RWPE2 (cell line): ENCODE measurements around the gene RAB19.
"Not testable (repeated sequence)": the region's sequence is repeated elsewhere in the genome, so short reads cannot be mapped to it uniquely, and the experiment has no call there.

Experiments
- ATAC-seq: fragments of 200-7000 bp; cut with Tn5 transposase; 3 replicates; pipeline ENCODE4 v1.9.1; 2021; ENCODE audit warnings: low read depth
- DNase-seq: peaks from one replicate; pipeline ENCODE4 v3.0.0-alpha.2; 2020; ENCODE audit warnings: low spot score
- H3K27ac ChIP-seq: fragments of 450-650 bp; 2 replicates; pipeline ENCODE4 v1.5.1; 2017; ENCODE audit warnings: mild to moderate bottlenecking; ENCODE audit not compliant: poor library complexity, severe bottlenecking
- H3K27me3 ChIP-seq: fragments of 250-450 bp; sonication (Bioruptor Pico); 2 replicates; pipeline ENCODE4 v1.5.1; 2021; ENCODE audit warnings: mild to moderate bottlenecking, moderate library complexity; ENCODE audit not compliant: insufficient read depth, poor library complexity, severe bottlenecking
- H3K36me3 ChIP-seq: fragments of 250-450 bp; sonication (Bioruptor Pico); 2 replicates; pipeline ENCODE4 v1.5.1; 2020; ENCODE audit warnings: low read depth, mild to moderate bottlenecking, moderate library complexity
- H3K4me1 ChIP-seq: fragments of 250-450 bp; sonication (Bioruptor Pico); 2 replicates; pipeline ENCODE4 v1.5.1; 2021; ENCODE audit warnings: mild to moderate bottlenecking, moderate library complexity; ENCODE audit not compliant: insufficient read depth, poor library complexity, severe bottlenecking
- H3K4me3 ChIP-seq: fragments of 250-450 bp; sonication (Bioruptor Pico); 2 replicates; pipeline ENCODE4 v1.5.1; 2021; ENCODE audit warnings: mild to moderate bottlenecking, moderate library complexity; ENCODE audit not compliant: severe bottlenecking
- H3K9me3 ChIP-seq: fragments of 250-450 bp; sonication (Bioruptor Pico); 2 replicates; pipeline ENCODE4 v1.5.1; 2021; ENCODE audit warnings: mild to moderate bottlenecking, moderate library complexity; ENCODE audit not compliant: severe bottlenecking
- TF ChIP-seq, protein P1 (sequence below): fragments of 450-650 bp; IDR thresholded peaks from one replicate; pipeline ENCODE4 v1.5.1; 2017; ENCODE audit warnings: mild to moderate bottlenecking, moderate library complexity; ENCODE audit not compliant: poor library complexity, severe bottlenecking

RAB19 gene

DNA sequence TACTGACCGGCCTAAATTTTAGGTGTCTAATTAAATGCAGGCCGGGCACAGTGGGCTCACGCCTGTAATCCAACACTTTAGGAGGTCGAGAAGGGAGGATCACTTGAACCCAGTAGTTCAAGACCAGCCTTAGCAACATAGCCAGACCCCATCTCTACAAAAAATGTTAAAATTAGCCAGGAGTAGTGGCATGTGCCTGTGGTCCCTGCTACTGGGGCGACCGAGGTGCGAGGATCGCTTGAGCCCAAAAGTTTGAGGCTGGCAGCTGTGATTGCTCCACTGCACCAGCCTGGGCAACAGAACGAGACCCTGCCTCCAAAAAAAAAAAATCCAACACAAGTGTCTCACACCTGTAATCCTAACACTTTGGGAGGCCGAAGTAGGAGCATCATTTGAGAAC is 5.0 kb upstream of the RAB19 start:
- ATAC-seq (no peak), DNase-seq (no peak)
- TF ChIP-seq, protein P1, sequence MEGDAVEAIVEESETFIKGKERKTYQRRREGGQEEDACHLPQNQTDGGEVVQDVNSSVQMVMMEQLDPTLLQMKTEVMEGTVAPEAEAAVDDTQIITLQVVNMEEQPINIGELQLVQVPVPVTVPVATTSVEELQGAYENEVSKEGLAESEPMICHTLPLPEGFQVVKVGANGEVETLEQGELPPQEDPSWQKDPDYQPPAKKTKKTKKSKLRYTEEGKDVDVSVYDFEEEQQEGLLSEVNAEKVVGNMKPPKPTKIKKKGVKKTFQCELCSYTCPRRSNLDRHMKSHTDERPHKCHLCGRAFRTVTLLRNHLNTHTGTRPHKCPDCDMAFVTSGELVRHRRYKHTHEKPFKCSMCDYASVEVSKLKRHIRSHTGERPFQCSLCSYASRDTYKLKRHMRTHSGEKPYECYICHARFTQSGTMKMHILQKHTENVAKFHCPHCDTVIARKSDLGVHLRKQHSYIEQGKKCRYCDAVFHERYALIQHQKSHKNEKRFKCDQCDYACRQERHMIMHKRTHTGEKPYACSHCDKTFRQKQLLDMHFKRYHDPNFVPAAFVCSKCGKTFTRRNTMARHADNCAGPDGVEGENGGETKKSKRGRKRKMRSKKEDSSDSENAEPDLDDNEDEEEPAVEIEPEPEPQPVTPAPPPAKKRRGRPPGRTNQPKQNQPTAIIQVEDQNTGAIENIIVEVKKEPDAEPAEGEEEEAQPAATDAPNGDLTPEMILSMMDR: no peak
- H3K4me1 ChIP-seq: peaks cover 10% of the 10 kb centered on the region
- H3K27me3 ChIP-seq: no peaks in the 10 kb centered on the region
- H3K27ac ChIP-seq: no peak overlapping the region
- no peaks in the 10 kb centered on the region for H3K9me3 ChIP-seq
- no peak overlapping the region for H3K4me3 ChIP-seq
- H3K36me3 ChIP-seq: no peaks in the 10 kb centered on the region

DNA sequence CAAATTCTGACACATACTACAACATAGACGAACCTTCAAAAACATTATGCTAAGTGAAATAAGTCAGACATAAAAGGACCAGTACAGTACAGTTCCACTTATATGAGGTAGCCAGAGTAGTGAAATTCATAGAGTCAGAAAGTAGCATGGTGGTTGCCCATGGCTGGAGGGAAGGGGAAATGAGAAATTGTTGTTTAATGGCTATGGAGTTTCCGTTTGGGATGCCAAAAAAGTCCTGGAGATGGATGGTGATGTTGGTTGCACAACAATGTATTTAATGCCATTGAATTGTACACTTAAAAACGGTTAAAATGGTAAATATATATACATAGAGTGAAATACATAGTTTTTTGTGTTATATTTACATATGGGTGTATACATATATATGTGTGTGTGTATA is 3.5 kb upstream of the RAB19 start:
- Histone ChIP-seq H3K36me3 (no peaks in the 10 kb centered on the region), H3K4me1 (peaks cover 10% of the 10 kb centered on the region), H3K9me3 (no peaks in the 10 kb centered on the region), H3K27ac (no peak overlapping the region), H3K4me3 (no peak overlapping the region), H3K27me3 (no peaks in the 10 kb centered on the region)
- DNase-seq (no peak), ATAC-seq (no peak)
- TF ChIP-seq, protein P1: no peak

DNA sequence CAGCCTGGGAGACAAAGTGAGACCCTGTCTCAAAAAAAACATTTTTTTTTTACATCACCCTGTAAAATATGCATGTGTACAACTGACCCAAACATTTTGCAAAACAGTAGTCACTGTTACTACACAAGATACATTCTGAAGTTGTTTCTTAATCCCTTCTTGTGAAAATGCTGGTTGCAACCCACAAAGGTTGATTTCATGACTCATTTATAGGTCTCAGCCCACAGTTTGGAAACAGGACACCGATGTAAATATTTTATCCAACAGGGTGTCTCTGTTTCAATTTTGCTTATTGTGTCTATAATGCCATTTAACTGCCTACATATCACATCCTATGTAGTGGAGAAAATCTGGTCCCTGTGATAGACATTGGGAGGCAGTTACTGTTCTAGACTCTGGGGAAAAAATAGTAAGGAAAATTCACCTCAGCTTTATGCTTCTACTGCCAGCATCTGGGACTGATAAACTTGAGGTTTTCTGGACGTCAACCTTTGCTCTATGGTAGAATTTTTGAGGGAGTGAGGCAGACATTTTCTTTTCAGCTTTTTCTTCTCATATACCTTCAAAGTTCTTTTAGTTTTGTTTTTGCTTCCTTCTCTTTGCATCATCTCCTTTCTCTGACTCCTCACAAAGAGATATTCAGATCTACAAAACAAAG is 1.6 kb upstream of the RAB19 start:
- TF ChIP-seq, protein P1: no peak
- ATAC-seq (peak; percentile 35), DNase-seq (no peak)
- H3K4me1 ChIP-seq: peaks cover 2% of the 10 kb centered on the region
- H3K27me3 ChIP-seq: no peaks in the 10 kb centered on the region
- no peaks in the 10 kb centered on the region for H3K36me3 ChIP-seq
- H3K4me3 ChIP-seq: no peak overlapping the region
- no peaks in the 10 kb centered on the region for H3K9me3 ChIP-seq
- H3K27ac ChIP-seq: no peak overlapping the region

DNA sequence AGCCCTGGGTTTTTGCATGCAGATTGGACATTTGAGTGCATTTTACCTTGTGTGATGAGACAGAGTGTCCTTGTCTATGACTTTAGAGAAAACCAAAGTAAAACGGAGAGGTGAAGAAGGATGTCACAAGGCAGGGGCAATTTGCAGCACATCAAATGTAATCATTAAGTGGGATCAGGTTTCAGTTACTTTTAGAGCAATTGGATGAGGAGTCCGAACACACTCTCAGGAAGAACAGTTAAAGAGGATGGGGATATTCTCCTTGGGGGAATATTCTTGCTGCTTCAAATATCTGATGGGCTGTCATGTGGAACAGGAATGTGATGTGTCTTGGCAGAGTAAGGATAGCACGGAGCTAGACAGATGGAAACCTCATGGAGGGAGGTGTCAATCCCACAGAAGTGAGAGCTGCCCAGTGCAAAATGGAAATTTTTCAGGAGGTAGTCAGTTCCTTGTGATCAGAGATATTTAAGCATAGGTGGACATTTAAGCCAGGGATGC is 757 bp downstream of the RAB19 start:
- Histone ChIP-seq H3K9me3 (no peaks in the 10 kb centered on the region), H3K4me3 (no peak overlapping the region), H3K27ac (no peak overlapping the region), H3K4me1 (no peaks in the 10 kb centered on the region), H3K36me3 (no peaks in the 10 kb centered on the region), H3K27me3 (no peaks in the 10 kb centered on the region)
- DNase-seq (no peak), ATAC-seq (no peak)
- TF ChIP-seq, protein P1: no peak

DNA sequence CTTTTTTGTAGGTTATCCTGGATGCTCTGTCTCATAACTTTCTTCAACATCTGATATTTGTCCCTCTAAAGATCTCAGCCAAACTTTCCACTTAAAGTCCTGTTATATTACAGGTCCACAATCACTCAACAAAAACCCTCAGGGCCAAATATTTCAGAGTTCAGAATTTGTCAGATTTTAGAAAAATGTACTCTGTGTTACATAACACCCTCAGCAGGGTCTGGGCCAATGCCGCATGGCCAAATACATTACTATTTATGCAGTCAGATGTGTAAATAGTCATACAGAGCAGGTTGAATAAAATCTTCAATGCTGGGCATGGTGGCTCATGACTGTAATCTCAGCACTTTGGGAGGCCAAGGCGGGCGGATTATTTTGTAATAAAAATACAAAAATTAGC is 11.5 kb downstream of the RAB19 start:
- no peak for ATAC-seq
- H3K27ac ChIP-seq: no peak overlapping the region

DNA sequence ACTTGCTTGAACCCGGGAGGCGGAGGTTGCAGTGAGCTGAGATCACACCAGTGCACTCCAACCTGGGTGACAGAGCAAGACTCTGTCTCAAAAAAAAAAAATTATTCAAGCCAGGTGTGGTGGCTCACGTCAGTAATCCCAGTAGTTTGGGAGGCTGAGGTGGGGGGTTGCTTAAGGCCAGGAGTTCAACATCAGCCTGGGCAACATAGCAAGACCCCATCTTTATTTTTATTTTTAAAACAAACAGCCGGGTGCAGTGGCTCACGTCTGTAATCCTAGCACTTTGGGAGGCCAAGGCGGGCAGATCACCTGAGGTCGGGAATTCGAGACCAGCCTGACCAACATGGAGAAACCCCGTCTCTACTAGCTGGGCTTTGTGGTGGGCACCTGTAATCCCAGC is 12.0 kb downstream of the RAB19 start:
- not testable (repeated sequence) for H3K4me3 ChIP-seq, DNase-seq, H3K27me3 ChIP-seq, H3K27ac ChIP-seq, H3K36me3 ChIP-seq, H3K4me1 ChIP-seq, ATAC-seq, H3K9me3 ChIP-seq

More for the DNA sequence above, 11.5 kb downstream of the RAB19 start:
- TF ChIP-seq, protein P1: no peak
- no peak overlapping the region for H3K4me3 ChIP-seq
- H3K27me3 ChIP-seq: no peaks in the 10 kb centered on the region
- H3K4me1 ChIP-seq: no peaks in the 10 kb centered on the region
- no peaks in the 10 kb centered on the region for H3K36me3 ChIP-seq
- H3K9me3 ChIP-seq: no peaks in the 10 kb centered on the region
- DNase-seq: no peak
